AG20443 (cell line): ENCODE measurements around the gene HOMER3.
A peak's percentile ranks its signal among the peaks of the same experiment; 100 is the strongest.

Source experiments
- DNase-seq: peaks from one replicate; pipeline ENCODE4 v3.0.0; 2012; ENCODE audit warnings: low spot score, mixed read lengths

HOMER3 gene

DNA sequence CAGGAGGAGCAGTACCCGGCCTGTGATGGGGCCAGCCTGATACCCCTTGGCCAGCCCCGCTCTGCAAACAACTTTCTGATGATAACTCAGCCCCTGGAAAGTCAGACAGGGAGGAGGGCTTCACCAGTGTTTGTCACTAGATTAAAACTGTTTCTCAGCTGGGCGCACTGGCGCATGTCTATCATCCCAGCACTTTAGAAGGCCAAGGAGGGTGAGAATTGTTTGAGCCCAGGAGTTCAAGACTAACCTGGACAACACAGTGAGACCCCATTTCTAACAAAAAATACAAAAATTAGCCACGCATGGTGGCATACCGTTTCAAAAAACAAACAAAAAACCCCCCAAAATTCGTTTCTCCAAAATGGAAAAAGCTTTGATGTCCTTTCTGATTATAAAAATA lies 39.5 kb downstream of the HOMER3 start:
- DNase-seq = no peak

DNA sequence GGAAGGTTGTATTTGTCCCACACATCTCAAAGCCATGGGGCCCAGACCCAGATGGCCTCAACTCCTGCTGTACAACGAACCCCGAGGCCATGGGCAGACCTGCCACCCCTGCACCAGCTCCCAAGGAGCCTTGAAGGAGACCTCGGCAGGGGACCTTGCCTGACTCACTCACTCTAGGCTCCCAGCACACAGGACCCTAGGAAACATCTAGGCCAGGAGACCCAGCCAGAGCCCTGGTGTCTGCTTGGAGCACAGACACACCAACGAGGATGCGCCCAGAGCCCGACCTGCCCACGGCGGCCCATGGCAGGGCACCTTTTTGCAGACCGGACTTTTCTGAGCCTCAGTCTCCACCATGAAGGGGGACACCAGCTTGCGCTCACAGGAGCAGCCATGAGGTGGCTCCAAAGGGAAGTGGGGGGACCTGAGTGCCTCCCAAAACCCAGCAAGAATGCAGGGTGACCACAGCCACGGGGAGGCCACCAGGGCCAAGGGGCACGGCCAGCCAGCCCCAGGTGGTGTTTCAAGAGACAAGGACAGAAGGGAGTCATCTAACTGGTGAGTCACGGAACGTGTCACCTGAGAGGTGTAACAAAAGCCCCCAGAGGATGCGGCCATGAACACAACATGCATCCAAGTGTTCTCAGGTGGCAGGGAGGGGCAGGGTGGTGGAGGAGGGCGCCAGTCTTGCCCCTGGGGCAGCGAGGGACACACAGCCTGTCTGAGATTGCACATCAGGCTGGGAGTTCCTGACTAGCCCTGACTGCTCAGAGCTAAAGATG lies 40.1 kb downstream of the HOMER3 start:
- DNase-seq = no peak

DNA sequence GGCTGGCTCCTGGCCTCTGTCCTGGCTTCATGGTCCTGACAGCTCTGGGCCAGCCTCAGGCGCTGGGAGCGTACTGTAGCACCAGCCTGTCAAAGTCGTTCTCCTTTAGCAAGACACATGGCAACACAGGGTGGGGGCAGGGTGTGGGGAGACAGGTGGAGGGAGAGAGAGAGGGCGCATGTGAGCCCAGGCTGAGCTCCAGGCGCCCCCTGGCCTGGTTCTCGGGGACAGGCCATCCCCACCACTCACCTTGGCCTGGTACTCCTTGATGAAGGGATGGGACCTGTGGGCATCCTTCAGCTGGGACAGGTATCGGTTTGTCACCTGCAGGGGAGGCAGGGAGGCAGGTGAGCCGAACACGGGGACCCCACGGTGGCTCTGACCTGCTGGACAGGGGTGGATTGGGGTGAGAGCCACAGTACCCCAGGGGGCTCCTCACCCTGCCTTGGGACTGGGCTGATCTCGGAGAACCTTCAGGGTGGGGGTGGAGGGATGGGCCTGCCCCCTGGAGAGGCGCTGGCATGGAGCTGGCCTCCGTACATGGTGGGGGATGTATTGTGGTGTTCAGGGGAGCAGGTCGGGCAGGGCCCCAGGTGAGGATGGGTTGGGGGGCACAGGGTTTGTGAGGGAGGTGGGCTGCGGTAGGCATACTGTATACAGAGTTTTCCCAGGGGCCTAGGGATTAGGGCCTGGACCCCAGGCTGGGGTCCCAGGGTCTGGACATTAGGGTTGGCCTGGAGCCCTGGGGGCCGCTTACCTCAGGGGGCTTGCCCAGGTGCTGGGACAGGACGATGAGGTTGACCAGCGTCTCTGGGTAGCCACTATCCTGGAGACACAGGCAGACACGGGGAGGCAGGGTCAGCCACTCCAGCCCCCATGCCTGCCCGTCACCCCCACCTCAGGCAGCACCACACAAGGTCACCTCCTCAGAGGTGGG lies 41.1 kb downstream of the HOMER3 start:
- DNase-seq = no peak

DNA sequence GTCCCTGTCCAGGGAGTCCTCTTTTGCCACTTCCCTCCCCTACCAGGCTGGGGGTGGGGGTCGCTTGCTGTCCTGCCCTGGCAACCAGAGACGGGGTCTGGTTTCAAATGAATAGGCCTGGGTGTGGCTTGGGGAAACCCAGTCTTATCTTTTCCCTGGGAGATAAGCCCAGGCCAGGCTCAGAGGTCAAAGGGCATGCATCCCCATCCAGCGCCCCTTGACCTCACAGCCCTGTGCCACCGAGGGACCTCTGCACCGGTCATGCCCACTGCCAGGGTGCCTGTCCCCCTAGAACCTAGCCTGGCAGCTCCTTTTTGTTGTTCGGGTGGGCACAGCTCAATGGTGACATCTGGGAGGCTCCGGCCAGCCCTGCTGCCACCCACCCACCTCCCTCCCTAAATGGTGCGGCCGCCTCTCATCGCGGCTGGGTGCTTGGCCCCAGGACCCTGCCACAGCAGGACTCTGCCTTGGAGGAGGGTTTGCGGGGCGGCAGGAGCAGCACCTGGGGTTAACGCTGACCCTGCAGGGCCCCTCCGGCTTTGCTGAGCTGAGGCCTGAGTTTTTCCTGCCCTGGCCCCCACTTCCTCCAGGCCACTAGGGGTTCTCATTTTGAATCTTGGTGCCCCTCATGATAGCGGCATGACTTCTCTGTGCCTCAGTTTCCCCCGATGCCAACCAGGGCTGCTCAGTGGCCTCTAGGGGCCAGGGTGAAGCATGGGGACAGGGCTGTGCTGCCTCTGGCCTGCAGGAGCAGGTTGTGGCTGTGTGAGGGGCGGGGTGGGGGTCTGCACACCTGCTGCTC lies 42.2 kb downstream of the HOMER3 start:
- no peak for DNase-seq

DNA sequence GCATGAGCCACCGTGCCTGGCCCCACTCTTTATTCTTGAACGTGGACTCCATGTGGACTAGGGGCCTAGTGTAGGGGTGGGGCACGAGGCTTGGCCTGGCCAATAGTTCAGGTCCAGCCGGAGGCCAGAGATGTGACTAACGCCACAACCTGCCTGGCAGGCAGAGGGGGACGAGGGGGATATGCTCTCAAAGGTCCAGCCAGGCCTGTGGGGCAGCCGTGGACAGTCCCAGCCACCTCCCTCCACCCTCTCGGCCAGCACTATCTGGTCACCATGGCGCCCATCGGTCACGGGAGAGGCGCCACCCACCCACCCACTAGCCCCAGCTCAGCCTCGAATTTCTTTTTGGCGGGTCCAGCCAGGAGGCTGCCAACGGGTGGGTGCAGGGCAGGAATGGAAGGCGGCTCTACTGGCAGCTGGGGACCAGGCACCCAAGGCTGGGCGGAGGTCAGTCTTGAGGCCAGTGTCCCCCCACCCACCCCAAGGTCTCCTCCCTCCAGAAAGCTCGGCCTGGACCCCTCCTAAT lies 42.9 kb downstream of the HOMER3 start:
- no peak for DNase-seq

DNA sequence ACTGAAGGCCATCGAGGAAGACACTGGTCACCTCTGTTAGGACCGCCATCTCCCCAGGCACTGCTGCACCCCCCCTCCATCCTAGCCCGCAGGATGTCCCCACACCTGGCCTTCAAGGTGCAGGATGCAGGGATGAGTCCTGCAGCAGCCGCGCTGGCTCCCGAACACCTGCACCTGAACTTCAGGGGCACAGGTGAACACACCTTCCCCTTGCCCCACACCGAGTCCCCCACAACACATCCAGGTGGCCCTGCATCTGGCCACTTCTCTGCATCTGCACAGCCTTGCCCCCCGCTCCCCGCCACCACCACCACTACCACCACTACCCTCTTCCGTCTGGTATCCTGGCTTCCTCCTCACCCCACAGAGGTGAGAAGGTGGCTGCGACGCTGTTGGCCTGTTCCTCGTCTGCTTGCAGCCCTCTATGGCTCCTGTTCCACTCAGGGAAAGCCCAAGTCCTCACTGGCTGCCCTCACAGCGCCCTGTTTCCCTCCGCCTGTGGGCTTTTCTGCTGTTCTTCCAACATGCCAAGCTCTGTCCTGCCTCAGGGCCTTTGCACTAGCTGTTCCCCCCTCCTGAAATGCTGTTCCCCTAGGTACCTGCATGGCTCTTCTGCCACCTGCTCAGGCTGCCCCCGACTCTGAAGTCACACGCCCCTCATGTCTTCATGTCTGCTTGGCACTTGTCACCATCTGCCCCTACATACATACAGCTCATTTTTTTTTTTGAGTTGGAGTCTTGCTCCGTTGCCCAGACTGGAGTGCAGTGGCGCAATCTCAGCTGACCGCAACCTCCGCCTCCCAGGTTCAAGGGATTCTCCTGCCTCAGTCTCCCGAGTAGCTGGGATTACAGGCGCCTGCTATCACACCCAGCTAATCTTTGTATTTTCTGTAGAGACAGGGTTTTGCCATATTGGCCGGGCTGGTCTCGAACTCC lies 43.7 kb downstream of the HOMER3 start:
- no peak for DNase-seq

DNA sequence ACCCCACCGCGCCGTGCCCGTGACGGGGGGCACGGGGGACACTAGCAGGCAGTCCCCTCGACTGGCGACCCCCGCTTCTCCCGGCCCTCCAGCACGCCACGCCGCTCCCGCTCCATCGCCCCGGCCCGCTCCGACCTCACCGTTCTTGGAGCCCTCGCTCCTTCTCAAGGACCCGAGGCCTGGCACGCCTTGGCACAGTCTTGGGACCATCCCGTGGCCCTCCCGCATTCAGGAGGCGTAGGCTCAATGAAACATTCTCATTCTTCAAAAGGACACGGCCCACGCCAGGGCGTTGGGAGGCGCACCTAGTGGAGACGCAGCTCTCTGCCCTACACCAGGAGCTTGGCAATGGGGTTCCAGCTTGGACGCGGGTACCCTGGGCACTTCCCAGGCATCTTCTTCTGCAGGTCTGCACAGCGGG lies 44.6 kb downstream of the HOMER3 start:
- peak; percentile 58 for DNase-seq

DNA sequence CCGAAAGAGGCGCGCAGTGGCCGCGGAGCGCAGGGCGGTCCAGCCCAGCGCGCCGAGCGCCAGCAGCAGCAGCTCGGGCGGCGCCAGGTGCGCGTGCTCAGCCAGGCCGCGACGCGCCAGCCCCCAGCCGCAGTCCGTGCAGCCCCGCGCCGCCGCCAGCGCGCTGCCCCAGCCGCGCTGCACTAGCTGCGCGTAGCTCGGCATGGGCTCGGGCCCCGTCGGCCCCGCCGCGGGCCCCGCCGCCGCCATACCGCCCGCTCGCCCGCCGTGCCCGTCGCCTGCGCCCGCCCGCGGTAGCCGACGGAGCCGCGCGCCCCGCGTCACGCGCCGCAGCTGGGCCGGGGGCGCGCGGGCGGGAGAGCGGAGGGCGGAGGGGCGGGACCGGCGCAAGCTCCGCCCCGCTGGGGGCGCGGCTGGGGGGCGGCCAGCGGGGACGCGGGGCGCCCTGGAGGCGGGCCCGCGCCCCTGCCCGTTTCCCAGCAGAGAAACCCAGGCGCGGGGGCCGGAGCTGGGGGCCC lies 45.1 kb downstream of the HOMER3 start, which contains the start of gene CERS1:
Gene CERS1 (minus strand): TSS at position 335 of the 518 bp plus-strand sequence. CDS start 86 bp downstream, at position 249.
- DNase-seq = peak; percentile 59

DNA sequence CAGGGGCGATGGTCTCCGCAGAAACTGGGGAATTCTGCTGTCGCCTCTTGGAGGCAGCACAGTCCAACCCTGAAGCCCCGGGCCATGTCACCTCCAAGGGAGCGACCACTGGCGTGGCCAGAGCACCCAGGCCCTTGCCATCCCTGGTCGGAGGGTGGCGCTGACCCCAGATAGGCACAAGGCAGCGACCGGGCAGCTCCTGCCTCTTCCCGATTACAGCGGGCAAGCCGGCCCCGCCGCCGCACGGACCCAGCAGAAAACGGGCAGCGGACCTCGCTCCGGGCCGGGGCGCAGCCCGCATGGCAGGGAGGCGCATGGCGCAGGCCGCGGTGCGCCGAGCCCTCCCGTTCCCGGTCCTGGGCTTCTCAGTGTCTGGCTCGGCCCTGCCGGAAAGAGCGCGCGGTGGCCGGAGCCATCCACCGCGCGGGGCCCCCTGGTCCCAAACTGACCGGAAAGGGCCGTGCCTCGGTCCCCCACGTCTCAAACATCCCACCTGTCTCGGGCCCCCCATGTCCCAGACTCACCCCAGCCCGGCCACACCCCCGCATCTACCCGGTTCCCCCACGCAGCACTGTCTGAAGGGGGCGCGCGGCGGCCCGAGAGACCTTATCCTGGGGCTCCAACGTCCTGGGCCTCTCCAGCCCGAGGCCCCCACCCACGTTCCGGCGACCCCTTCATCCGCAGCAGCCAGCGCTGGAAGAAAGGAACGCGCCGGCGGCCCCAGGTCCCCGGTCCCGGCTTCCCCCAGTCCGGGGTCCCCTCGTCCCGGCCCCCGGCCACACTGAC lies 45.8 kb downstream of the HOMER3 start:
- peak; percentile 78 for DNase-seq

DNA sequence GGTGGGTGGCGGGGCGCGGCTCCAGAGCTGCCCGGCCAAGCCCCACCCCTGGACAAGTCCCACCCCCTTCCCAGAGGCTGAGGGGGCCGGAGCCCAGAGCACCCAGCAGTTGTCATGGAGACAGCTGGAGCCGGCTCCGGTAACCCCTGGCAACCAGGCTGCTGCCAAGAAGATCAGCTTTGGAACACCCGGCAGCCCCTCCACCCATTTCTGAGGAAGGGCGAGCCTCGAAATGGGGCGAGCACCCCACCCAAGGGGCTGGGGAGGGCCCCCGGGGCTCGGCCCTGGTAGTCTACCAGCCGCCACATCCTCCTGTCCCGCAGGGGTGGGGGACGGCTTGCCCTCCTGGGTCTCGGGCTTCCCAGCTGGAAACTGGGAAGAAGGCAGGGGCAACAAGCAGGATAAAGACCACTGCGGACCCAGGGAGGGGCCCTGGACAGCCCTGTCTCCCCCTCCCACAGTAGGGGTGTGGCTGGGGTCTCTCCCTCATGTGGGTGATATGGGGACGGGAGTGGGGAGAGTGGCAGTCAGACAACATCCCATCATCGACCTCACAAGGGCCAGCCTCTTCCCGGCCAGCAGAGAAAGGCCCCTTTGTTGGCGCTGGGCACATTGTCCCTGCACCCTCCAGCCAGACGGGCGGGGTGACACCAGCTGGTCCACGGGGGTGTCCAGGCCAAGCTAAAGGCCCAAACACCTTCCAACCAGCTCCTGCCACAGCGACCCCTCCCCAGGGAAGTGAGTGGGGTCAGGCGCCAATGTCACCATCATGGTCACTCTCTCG lies 46.6 kb downstream of the HOMER3 start:
- peak; percentile 58 for DNase-seq

DNA sequence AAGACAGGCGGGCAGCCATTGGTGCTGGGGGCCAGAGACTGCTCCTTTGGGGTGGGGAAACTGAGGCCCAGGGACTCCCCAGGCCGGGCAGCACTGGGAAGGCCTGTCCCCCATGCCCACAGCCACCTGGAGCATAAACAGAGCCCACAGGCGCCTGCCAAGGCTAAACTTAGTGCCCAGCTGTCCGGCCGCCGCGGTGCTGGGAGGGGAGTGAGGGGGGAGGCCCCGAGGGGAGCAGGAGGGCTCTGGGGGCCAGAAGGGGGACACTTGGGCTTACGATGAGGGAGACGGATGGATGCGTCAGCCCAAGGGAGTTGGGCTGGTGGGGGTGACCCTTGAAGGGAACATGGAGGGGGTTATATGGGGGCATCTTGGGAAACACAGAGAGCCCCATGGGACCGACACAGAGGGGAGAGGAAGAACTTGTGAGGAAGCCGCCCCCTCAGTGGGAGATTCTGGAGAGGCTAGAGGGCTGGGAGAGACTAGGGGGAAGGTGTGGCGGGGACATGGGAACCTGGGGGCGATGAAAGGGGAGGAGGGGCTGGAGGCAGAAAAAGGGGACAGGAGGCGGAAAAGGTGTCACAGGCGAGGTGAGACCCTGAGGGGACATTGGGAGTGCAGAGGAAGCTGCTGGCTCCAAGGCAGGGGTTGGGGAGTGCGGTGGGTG lies 47.3 kb downstream of the HOMER3 start:
- DNase-seq = no peak

DNA sequence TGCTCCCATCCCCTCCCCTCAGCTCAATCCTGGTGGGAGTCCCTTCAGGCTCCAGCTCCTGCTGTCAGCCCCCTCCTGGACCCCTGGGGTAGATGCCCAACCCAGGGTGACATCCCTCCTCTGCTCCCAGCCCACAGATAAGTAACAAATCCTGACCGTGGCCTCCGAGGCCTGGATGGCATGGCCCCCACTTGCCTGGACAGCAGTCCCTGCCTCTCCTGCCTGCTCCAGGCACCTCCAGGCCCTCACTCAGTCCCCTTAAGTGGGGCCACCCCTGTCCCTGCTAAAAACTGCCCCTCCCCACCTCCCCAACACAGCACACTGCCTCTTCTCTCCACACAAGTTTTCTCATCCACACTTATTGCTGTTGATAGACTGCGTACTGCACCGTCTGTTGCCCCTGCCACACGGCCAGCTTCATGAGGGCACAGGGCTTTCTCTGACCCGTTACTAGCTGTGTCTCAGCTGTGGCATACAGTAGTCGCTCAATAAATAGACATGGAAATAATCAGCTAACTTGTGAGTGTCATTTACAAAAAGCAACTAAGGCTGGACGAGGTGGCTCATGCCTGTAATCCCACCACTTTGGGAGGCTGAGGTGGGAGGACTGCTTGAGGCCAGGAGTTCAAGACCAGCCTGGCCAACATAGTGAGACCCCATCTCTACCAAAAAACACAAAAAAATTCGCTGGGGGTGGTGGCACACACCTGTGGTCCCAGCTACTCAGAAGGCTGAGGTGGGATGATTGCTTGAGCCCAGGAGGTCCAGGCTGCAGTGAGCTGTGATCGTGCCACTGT lies 50.9 kb downstream of the HOMER3 start:
- DNase-seq = no peak

DNA sequence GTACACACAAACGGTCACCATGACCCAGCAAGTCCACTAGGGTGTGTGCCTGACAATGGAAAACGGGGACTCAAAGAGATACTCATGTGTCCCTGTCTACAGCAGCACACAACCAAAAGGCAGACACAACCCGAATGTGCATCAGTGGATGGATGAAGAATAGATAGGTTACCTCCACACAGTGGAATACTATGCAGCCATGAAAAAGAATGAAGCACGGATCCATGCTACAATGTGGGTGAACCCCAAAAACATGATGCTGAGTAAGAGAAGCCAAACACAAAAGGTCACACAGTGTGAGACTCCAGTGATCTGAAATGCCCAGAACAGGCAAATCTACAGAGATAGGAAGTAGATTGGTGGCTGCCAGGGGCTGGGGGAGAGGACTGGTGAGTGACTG lies 54.0 kb downstream of the HOMER3 start:
- no peak for DNase-seq

DNA sequence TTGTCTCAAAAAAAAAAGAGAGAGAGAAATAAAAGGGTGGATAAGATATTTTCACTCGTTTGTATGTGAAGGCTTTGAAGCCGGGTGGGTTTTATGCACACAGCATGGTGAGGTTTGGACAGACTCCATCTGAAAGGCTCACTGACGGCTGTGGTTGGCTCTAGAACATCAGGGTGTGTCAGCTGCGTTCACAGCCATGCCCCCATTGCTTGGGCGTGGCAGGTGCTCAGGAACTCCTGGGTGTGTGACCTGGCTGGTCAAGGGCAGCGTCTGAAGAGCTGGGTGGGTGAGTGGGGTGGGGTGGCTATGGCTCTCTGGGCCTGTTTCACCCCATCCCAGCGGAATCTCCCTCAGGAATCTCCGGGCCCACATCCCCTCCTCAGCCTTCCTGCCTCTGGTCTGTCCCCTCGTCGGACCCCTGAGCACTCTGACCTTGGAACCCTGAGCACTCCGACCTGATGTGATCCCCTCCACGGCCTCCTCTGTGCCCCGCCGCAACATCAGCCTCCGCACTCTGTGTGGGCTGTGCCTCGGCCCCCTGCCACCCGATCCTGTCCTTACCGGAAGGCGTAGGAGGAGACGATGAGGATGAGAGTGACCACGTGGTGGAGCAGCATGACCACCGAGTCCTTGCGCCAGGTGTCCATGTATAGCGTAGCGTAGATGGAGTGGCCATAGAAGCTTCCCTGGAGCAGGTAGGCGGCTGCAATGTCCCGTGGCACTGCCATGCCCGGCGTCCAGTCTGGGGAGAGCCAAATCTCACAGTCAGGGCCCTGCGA lies 57.3 kb downstream of the HOMER3 start:
- DNase-seq = no peak

DNA sequence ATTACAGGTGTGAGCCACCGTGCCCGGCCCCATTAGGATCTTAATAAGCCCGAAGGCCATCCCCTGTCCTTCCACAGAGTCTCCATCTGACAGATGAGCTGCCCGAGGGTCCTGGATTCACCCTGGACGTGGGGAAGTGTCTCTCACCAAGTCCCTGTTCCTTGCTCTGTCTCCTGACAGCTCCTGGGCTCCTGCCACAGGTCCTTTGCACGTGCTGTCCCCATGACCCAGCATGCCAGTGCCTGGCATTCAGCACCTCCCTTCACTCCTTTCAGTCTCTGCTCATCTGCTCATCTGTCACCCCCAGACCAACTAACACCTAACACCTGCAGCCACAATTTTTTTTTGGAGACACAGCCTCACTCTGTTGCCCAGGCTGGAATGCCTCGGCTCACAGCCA lies 59.5 kb downstream of the HOMER3 start:
- DNase-seq = no peak

DNA sequence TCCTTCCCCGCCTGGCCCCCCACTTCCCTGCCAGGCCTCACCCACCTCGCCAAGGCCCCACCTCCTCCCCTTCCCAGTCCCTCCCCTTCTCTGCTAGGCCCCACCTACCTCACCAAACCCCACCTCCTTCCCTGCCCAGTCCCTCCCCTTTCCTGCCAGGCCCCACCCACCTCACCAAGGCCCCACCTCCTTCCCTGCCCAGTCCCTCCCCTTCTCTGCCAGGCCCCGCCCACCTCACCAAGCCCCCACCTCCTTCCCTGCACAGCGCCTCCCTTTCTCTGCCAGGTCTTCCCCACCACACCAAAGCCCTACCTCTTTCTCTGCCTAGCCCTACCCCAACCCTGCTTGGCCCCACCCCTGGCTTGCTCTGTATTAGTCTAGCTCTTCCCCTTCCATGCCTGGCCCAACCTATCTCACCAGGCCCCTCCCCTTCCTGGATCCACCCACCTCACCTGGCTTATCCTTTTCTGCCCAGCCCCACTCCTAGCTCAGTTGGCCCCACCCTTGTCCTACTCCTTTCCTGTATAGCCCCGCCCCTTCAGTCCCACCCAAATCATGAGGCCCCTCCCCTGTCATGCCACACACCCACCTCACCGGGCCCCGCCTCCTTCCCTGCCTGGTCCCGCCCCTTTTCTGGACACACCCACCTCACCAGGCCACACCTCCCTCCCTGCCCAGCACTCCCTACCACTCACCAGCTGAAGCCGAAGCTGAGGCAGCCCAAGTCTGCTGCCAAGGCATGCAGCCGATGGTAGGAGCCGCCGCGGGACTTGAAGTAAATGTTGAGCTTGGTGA lies 61.2 kb downstream of the HOMER3 start:
- peak; percentile 43 for DNase-seq
